Activated CD8-positive, alpha-beta memory T cell treated with anti-CD3 and anti-CD28 coated beads for 36 hours (primary cell): Measurements from ENCODE around the gene NAT14. TPM values are rescaled to one million over a fixed set of nuclear protein-coding genes. Genes with fewer than 3 reads are reported as not detected.

Experiments
- CTCF ChIA-PET: fragments of 350-600 bp; sonication (Branson Sonifier 250); formaldehyde crosslinking; loops from one replicate; lab custom pipeline; 2021; ENCODE audit warnings: antibody characterized with exemption; lab: Charles Lee
- POLR2A ChIA-PET: fragments of 350-600 bp; sonication (Branson Sonifier 250); formaldehyde crosslinking; loops from one replicate; lab custom pipeline; 2021; ENCODE audit warnings: antibody characterized with exemption; lab: Charles Lee
- total RNA-seq, 2 experiments: library from RNA; stranded (reverse); gene quantifications; one replicate each; pipeline ENCODE4 v1.2.3, GENCODE V29; 2021

NAT14 gene
- total RNA-seq, 2 experiments from 2014 or later = 32.7 to 33.1 TPM

DNA sequence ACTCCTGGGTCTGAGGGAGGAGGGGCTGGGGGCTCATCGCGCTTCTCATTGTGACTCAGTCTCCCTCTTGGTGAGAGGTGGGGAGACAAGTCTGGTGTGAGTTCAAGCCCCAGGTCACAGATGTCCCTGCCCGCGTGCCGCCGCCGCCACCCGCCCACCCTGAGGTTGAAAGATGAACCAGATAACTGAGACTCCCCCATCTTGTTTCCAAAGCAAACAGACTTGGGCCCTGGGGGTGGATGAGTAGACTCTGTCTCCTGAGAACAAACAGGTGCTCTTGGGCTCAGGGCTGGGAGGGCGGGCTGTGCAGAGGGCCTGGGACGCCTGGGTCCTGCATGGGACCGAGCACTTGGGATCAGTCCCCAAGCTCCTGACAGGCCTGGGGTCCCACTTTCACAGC is 51.4 kb downstream of the NAT14 start:
- ChIA-PET POLR2A (no interaction called here), CTCF (no interaction called here)

Other genes with a start within 250 kb of the NAT14 start
- 100 to 1,000 TPM; 226 to 230 TPM for gene PPP6R1, start 226.2 kb upstream of the NAT14 start, total RNA-seq
- gene HSPBP1, start 205.1 kb upstream of the NAT14 start, total RNA-seq = 10 to 100 TPM; 74.4 to 79.6 TPM
- gene BRSK1, start 201.2 kb upstream of the NAT14 start, total RNA-seq = 1 to 10 TPM; 4.8 to 5.7 TPM
- under 1 TPM in 1 of 2 experiments, not detected in 1; 0.31 TPM for gene TMEM150B, start 159.8 kb upstream of the NAT14 start, total RNA-seq
- gene KMT5C, start 145.3 kb upstream of the NAT14 start, total RNA-seq = 10 to 100 TPM; 17.4 to 18.1 TPM
- not detected for gene COX6B2, start 130.5 kb upstream of the NAT14 start, total RNA-seq
- not detected for gene GARIN5B, start 121.9 kb upstream of the NAT14 start, total RNA-seq
- gene IL11, start 114.7 kb upstream of the NAT14 start, total RNA-seq = under 1 TPM; 0.08 to 0.21 TPM
- gene TMEM190, start 108.4 kb upstream of the NAT14 start, total RNA-seq = not detected
- 10 to 100 TPM; 11.3 to 12.1 TPM for gene TMEM238, start 100.9 kb upstream of the NAT14 start, total RNA-seq
- gene RPL28, start 99.3 kb upstream of the NAT14 start, total RNA-seq = 1,000 to 10,000 TPM; 2,223 to 2,277 TPM
- 100 to 1,000 TPM; 296 to 311 TPM for gene UBE2S, start 77.4 kb upstream of the NAT14 start, total RNA-seq
- gene SHISA7, start 41.9 kb upstream of the NAT14 start, total RNA-seq = not detected
- gene ISOC2, start 23.5 kb upstream of the NAT14 start, total RNA-seq = 10 to 100 TPM; 34.4 to 36.6 TPM
- not detected for gene C19orf85, start 20.4 kb upstream of the NAT14 start, total RNA-seq
- 1 to 10 TPM; 6.4 to 7.4 TPM for gene ZNF628, start 8.6 kb upstream of the NAT14 start, total RNA-seq
- gene SSC5D, start 3.2 kb downstream of the NAT14 start, total RNA-seq = under 1 TPM; 0.63 to 0.99 TPM
- not detected for gene SBK2, start 51.9 kb downstream of the NAT14 start, total RNA-seq
- gene SBK3, start 60.4 kb downstream of the NAT14 start, total RNA-seq = not detected
- 1 to 10 TPM; 6.9 to 7.5 TPM for gene ZNF579, start 95.7 kb downstream of the NAT14 start, total RNA-seq
- gene FIZ1, start 114.3 kb downstream of the NAT14 start, total RNA-seq = 10 to 100 TPM; 17.4 to 17.8 TPM
- 10 to 100 TPM; 11.9 to 13.2 TPM for gene ZNF524, start 115.1 kb downstream of the NAT14 start, total RNA-seq
- 10 to 100 TPM; 11.8 to 12.0 TPM for gene ZNF865, start 120.5 kb downstream of the NAT14 start, total RNA-seq
- gene ZNF784, start 139.4 kb downstream of the NAT14 start, total RNA-seq = 1 to 10 TPM; 2.8 to 3.0 TPM
- gene ZNF580, start 155.8 kb downstream of the NAT14 start, total RNA-seq = 10 to 100 TPM; 31.3 to 32.0 TPM
- gene ZNF581, start 158.5 kb downstream of the NAT14 start, total RNA-seq = 10 to 100 TPM; 32.6 to 33.6 TPM
- gene CCDC106, start 163.0 kb downstream of the NAT14 start, total RNA-seq = 1 to 10 TPM; 4.3 to 4.4 TPM
- gene U2AF2, start 169.8 kb downstream of the NAT14 start, total RNA-seq = 100 to 1,000 TPM; 351 to 381 TPM
- 10 to 100 TPM; 40.1 to 41.8 TPM for gene EPN1, start 190.0 kb downstream of the NAT14 start, total RNA-seq